ENCODE measurements around the gene MUC3A. TPM values are rescaled to one million over a fixed set of nuclear protein-coding genes. Genes with fewer than 3 reads are reported as not detected.
A peak's percentile ranks its signal among the peaks of the same experiment; 100 is the strongest.
"Not testable (repeated sequence)": the region's sequence is repeated elsewhere in the genome, so short reads cannot be mapped to it uniquely, and the experiment has no call there.

MUC3A gene
- total RNA-seq, 2 donors from 2014 or later: not detected

DNA sequence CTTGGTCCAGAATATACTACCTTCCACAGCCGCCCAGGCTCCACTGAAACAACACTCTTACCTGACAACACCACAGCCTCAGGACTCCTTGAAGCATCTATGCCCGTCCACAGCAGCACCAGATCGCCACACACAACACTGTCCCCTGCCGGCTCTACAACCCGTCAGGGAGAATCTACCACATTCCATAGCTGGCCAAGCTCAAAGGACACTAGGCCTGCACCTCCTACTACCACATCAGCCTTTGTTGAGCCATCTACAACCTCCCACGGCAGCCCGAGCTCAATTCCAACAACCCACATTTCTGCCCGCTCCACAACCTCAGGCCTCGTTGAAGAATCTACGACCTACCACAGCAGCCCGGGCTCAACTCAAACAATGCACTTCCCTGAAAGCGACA, 42.9 kb downstream of the MUC3A start:
- H3K9me3 Mint-ChIP-seq; DNase-seq; H3K4me1 Mint-ChIP-seq (ENCODE audit: low read depth); H3K27ac Mint-ChIP-seq; H3K36me3 Mint-ChIP-seq (ENCODE audit: insufficient read depth in 2 of 2); H3K27me3 Mint-ChIP-seq (ENCODE audit: low read depth); ATAC-seq (replicated peaks in 1 of 2); H3K4me3 Mint-ChIP-seq: not testable (repeated sequence)

DNA sequence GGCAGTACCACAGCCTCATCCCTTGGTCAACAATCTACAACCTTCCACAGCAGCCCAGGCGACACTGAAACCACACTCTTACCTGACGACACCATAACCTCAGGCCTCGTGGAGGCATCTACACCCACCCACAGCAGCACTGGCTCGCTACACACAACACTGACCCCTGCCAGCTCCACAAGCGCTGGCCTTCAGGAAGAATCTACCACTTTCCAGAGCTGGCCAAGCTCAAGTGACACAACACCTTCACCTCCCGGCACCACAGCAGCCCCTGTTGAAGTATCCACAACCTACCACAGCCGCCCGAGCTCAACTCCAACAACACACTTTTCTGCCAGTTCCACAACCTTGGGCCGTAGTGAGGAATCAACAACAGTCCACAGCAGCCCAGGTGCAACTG, 45.3 kb downstream of the MUC3A start:
- not testable (repeated sequence) for H3K4me3 Mint-ChIP-seq; DNase-seq; ATAC-seq (replicated peaks in 1 of 2); H3K27me3 Mint-ChIP-seq (ENCODE audit: low read depth); H3K36me3 Mint-ChIP-seq (ENCODE audit: insufficient read depth in 2 of 2); H3K27ac Mint-ChIP-seq; H3K4me1 Mint-ChIP-seq (ENCODE audit: low read depth); H3K9me3 Mint-ChIP-seq

DNA sequence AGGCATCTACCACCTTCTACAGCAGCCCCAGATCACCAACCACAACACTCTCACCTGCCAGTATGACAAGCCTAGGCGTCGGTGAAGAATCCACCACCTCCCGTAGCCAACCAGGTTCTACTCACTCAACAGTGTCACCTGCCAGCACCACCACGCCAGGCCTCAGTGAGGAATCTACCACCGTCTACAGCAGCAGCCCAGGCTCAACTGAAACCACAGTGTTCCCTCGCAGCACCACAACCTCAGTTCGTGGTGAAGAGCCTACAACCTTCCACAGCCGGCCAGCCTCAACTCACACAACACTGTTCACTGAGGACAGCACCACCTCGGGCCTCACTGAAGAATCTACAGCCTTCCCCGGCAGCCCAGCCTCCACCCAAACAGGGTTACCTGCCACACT, 49.2 kb downstream of the MUC3A start:
- not testable (repeated sequence) for H3K4me1 Mint-ChIP-seq (ENCODE audit: low read depth); H3K4me3 Mint-ChIP-seq; H3K9me3 Mint-ChIP-seq; H3K27ac Mint-ChIP-seq; H3K27me3 Mint-ChIP-seq (ENCODE audit: low read depth); DNase-seq; ATAC-seq (replicated peaks in 1 of 2); H3K36me3 Mint-ChIP-seq (ENCODE audit: insufficient read depth in 2 of 2)

DNA sequence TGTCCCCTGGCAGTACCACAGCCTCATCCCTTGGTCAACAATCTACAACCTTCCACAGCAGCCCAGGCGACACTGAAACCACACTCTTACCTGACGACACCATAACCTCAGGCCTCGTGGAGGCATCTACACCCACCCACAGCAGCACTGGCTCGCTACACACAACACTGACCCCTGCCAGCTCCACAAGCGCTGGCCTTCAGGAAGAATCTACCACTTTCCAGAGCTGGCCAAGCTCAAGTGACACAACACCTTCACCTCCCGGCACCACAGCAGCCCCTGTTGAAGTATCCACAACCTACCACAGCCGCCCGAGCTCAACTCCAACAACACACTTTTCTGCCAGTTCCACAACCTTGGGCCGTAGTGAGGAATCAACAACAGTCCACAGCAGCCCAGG, 50.0 kb downstream of the MUC3A start:
- H3K36me3 Mint-ChIP-seq (ENCODE audit: insufficient read depth in 2 of 2); H3K4me3 Mint-ChIP-seq; DNase-seq; H3K9me3 Mint-ChIP-seq; H3K27me3 Mint-ChIP-seq (ENCODE audit: low read depth); H3K4me1 Mint-ChIP-seq (ENCODE audit: low read depth); ATAC-seq (replicated peaks in 1 of 2); H3K27ac Mint-ChIP-seq: not testable (repeated sequence)

DNA sequence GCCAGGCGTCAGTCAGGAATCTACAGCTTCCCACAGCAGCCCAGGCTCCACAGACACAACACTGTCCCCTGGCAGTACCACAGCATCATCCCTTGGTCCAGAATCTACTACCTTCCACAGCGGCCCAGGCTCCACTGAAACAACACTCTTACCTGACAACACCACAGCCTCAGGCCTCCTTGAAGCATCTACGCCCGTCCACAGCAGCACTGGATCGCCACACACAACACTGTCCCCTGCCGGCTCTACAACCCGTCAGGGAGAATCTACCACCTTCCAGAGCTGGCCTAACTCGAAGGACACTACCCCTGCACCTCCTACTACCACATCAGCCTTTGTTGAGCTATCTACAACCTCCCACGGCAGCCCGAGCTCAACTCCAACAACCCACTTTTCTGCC, 50.7 kb downstream of the MUC3A start:
- H3K4me3 Mint-ChIP-seq; H3K27ac Mint-ChIP-seq; H3K36me3 Mint-ChIP-seq (ENCODE audit: insufficient read depth in 2 of 2); ATAC-seq (replicated peaks in 1 of 2); H3K27me3 Mint-ChIP-seq (ENCODE audit: low read depth); H3K9me3 Mint-ChIP-seq; DNase-seq; H3K4me1 Mint-ChIP-seq (ENCODE audit: low read depth): not testable (repeated sequence)

DNA sequence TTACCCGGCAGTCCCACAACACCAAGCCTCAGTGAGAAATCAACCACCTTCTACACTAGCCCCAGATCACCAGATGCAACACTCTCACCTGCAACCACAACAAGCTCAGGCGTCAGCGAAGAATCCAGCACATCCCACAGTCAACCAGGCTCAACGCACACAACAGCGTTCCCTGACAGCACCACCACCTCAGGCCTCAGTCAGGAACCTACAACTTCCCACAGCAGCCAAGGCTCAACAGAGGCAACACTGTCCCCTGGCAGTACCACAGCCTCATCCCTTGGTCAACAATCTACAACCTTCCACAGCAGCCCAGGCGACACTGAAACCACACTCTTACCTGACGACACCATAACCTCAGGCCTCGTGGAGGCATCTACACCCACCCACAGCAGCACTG, 53.0 kb downstream of the MUC3A start:
- not testable (repeated sequence) for H3K4me1 Mint-ChIP-seq (ENCODE audit: low read depth); H3K9me3 Mint-ChIP-seq; ATAC-seq (replicated peaks in 1 of 2); H3K27ac Mint-ChIP-seq; H3K36me3 Mint-ChIP-seq (ENCODE audit: insufficient read depth in 2 of 2); H3K27me3 Mint-ChIP-seq (ENCODE audit: low read depth); DNase-seq; H3K4me3 Mint-ChIP-seq

DNA sequence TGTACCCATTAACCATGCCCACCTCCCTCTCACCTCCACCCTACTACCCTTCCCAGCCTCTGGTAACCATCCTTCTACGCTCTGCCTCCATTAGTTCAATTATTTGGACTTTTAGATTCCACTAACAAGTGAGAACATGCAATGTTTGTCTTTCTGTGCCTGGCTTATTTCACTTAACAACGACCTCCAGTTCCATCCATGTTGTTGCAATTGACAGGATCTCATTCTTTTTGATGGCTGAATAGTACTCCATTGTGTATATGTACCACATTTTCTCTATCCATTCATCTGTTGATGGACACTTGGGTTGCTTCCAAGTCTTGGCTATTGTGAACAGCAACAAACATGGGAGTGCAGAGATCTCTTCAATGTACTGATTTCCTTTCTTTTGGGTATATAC, 58.0 kb downstream of the MUC3A start:
- H3K4me3 Mint-ChIP-seq; H3K9me3 Mint-ChIP-seq; H3K4me1 Mint-ChIP-seq (ENCODE audit: low read depth); H3K27me3 Mint-ChIP-seq (ENCODE audit: low read depth); H3K36me3 Mint-ChIP-seq (ENCODE audit: insufficient read depth in 2 of 2); ATAC-seq (replicated peaks in 1 of 2); DNase-seq; H3K27ac Mint-ChIP-seq: not testable (repeated sequence)

DNA sequence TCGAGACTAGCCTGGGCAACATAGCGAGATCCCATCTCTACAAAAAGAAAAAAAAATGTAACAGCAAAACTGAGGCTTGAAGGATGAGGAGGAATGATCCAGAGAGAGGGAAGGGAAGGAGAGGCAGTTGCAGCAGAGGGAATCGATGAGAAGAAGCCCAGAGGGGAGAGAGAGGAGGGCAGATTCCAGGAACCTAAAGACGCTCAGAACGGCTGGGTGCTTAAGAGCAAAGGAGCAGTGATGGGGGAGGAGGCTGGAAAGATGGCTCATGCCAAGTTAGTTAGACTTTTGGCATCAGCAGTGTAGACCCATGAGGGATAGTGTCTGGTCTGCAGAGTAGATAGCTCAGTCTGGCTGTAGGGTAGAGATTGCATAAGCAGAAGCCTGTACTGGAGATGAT, 60.3 kb downstream of the MUC3A start:
- no peaks in the 10 kb centered on the region for H3K4me1 Mint-ChIP-seq (ENCODE audit: low read depth)
- ATAC-seq (replicated peaks in 1 of 2) (no peak), DNase-seq (no peak)
- no peaks in the 10 kb centered on the region for H3K9me3 Mint-ChIP-seq
- H3K4me3 Mint-ChIP-seq: no peak overlapping the region
- no peaks in the 10 kb centered on the region for H3K36me3 Mint-ChIP-seq (ENCODE audit: insufficient read depth in 2 of 2)
- H3K27ac Mint-ChIP-seq: no peak overlapping the region
- peaks cover 9% of the 10 kb centered on the region for H3K27me3 Mint-ChIP-seq (ENCODE audit: low read depth)

DNA sequence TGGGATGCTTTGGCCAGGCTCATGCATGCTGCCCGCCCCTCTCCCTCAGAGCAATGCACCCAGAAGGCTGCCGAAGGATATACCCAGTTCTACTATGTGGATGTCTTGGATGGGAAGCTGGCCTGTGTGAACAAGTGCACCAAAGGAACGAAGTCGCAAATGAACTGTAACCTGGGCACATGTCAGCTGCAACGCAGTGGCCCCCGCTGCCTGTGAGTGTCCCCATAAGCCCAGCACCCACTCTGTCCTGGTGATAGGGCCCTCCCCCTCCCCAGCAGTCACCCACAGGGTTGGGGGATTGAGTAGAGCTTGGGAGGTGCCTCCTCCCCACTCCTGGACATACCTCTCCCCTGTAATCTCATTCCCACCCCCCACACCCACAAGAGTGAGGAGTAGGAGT, 63.6 kb downstream of the MUC3A start:
- no peak for ATAC-seq (replicated peaks in 1 of 2)
- no peak overlapping the region for H3K27ac Mint-ChIP-seq
- H3K9me3 Mint-ChIP-seq: no peaks in the 10 kb centered on the region
- no peaks in the 10 kb centered on the region for H3K36me3 Mint-ChIP-seq (ENCODE audit: insufficient read depth in 2 of 2)
- no peak overlapping the region for H3K4me3 Mint-ChIP-seq
- peaks cover 14% of the 10 kb centered on the region for H3K4me1 Mint-ChIP-seq (ENCODE audit: low read depth)
- peaks cover 20% of the 10 kb centered on the region for H3K27me3 Mint-ChIP-seq (ENCODE audit: low read depth)
- DNase-seq: no peak

DNA sequence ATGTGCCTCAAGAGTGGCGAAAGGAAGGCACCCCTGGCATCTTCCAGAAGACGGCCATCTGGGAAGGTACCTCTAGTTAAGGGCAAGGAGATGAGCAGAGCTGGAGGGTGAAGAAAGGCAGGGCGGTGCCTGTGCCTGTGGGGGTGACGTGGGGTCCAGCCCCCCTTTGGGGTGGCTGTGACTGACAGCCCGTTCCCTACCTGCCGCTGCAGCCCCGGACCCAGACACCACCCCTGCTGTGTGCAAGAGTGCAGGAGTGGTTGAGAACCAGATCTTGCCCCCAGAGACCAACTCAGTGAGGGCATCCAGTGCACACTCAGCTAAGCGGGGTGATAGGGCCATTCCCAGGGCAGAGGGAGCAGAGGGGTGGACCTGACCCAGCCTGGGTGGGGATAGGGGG, 66.3 kb downstream of the MUC3A start:
- Mint-ChIP-seq H3K9me3 (no peaks in the 10 kb centered on the region), H3K36me3 (ENCODE audit: insufficient read depth in 2 of 2) (no peaks in the 10 kb centered on the region), H3K27ac (no peak overlapping the region), H3K27me3 (ENCODE audit: low read depth) (peaks cover 15% of the 10 kb centered on the region), H3K4me1 (ENCODE audit: low read depth) (peaks cover 24% of the 10 kb centered on the region), H3K4me3 (peak overlapping the region; percentile 54 to 59)
- no peak for DNase-seq
- ATAC-seq (replicated peaks in 1 of 2): no peak

DNA sequence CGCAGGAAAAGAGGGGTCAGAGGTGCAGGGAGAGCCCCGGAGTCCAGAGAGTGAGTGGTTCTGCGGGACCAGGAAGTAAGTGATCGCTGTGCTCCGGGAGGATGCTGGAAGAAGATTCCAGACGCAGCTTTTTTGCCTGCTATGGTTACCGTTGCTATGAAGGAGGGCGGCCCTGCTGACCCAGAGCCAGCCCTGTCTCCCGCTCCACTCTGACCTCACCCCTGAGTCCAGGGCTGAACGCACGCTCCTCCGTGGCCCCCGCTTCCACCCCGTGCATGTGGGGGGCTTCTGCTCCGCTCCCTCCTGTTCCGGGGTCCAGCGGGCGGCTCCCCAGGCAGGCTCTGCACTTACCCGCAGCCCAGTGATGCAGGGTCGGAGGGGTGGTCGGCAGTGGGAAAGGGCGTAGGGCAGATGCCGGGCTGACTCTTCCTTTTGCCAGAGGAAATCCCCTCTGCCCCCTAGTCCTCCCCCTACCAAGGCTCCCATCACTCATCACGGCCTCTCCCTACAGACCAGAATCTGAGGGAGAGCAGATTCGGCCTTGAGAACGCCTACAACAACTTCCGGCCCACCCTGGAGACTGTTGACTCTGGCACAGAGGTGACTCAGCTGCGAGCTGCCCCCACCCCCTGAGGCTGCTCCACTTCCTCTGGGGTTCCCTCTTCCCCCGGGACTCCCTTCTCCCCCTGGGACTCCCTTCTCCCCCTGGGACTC, 67.9 kb downstream of the MUC3A start:
- peak; percentile 94 to 97 for ATAC-seq (replicated peaks in 1 of 2)
- no peaks in the 10 kb centered on the region for H3K36me3 Mint-ChIP-seq (ENCODE audit: insufficient read depth in 2 of 2)
- peaks cover 31% of the 10 kb centered on the region for H3K27me3 Mint-ChIP-seq (ENCODE audit: low read depth)
- H3K4me3 Mint-ChIP-seq: peak overlapping the region; percentile 83 to 91
- peak; percentile 77 to 78 for DNase-seq
- H3K9me3 Mint-ChIP-seq: no peaks in the 10 kb centered on the region
- peak overlapping the region; percentile 73 for H3K27ac Mint-ChIP-seq
- peaks cover 24% of the 10 kb centered on the region for H3K4me1 Mint-ChIP-seq (ENCODE audit: low read depth)

Other genes with a start within 250 kb of the MUC3A start
- 10 to 100 TPM; 33.3 to 40.9 TPM for gene POP7, start 243.4 kb upstream of the MUC3A start, total RNA-seq
- gene EPO, start 229.1 kb upstream of the MUC3A start, total RNA-seq: under 1 TPM in 1 of 2 donors, not detected in 1; 0.19 TPM
- not detected for gene ZAN, start 215.9 kb upstream of the MUC3A start, total RNA-seq
- 1 to 10 TPM; 2.4 to 3.4 TPM for gene EPHB4, start 122.0 kb upstream of the MUC3A start, total RNA-seq
- gene SLC12A9, start 96.8 kb upstream of the MUC3A start, total RNA-seq: 10 to 100 TPM; 17.6 to 20.1 TPM
- gene TRIP6, start 82.1 kb upstream of the MUC3A start, total RNA-seq: 10 to 100 TPM; 28.3 to 31.5 TPM
- 100 to 1,000 TPM; 140 to 145 TPM for gene SRRT, start 74.4 kb upstream of the MUC3A start, total RNA-seq
- under 1 TPM; 0.34 to 0.83 TPM for gene UFSP1, start 59.8 kb upstream of the MUC3A start, total RNA-seq
- gene ACHE, start 53.6 kb upstream of the MUC3A start, total RNA-seq: under 1 TPM; 0.16 to 0.41 TPM
- 1 to 10 TPM in 1 of 2 donors, not detected in 1; 1.6 TPM for gene MUC12, start 20.0 kb downstream of the MUC3A start, total RNA-seq
- gene MUC17, start 70.5 kb downstream of the MUC3A start, total RNA-seq: not detected
- 10 to 100 TPM; 44.5 to 50.2 TPM for gene TRIM56, start 135.9 kb downstream of the MUC3A start, total RNA-seq
- gene SERPINE1, start 177.6 kb downstream of the MUC3A start, total RNA-seq: under 1 TPM in 1 of 2 donors, not detected in 1; 0.14 TPM
- 10 to 100 TPM; 23.4 to 28.4 TPM for gene AP1S1, start 204.9 kb downstream of the MUC3A start, total RNA-seq
- under 1 TPM in 1 of 2 donors, not detected in 1; 0.19 TPM for gene VGF, start 216.0 kb downstream of the MUC3A start, total RNA-seq
- not detected for gene NAT16, start 230.8 kb downstream of the MUC3A start, total RNA-seq